ENCODE results near the gene FAM50B. TPM values are rescaled to one million over a fixed set of nuclear protein-coding genes. Genes with fewer than 3 reads are reported as not detected.

FAM50B gene
- total RNA-seq, 4 donors from 2014 or later = 1.8 to 25.4 (median 12.2) TPM

- no peak overlapping the region for H3K27ac ChIP-seq
- H3K9me3 ChIP-seq = no peaks in the 10 kb centered on the region
- no peaks in the 10 kb centered on the region for H3K27me3 ChIP-seq
- DNase-seq = peak in 1 of 2 donors; percentile 1
- intact Hi-C loops (cut with DNase I; ENCODE audit: low total_unique reads) = no loop called here
- H3K4me3 ChIP-seq = no peak overlapping the region
- no peaks in the 10 kb centered on the region for H3K36me3 ChIP-seq
- no peaks in the 10 kb centered on the region for H3K4me1 ChIP-seq
- TF ChIP-seq POLR2A (IDR thresholded peaks at IDR 0.05) = no peak
- TF ChIP-seq, protein P1, sequence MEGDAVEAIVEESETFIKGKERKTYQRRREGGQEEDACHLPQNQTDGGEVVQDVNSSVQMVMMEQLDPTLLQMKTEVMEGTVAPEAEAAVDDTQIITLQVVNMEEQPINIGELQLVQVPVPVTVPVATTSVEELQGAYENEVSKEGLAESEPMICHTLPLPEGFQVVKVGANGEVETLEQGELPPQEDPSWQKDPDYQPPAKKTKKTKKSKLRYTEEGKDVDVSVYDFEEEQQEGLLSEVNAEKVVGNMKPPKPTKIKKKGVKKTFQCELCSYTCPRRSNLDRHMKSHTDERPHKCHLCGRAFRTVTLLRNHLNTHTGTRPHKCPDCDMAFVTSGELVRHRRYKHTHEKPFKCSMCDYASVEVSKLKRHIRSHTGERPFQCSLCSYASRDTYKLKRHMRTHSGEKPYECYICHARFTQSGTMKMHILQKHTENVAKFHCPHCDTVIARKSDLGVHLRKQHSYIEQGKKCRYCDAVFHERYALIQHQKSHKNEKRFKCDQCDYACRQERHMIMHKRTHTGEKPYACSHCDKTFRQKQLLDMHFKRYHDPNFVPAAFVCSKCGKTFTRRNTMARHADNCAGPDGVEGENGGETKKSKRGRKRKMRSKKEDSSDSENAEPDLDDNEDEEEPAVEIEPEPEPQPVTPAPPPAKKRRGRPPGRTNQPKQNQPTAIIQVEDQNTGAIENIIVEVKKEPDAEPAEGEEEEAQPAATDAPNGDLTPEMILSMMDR (IDR thresholded peaks at IDR 0.05) = no peak
Observed at GRCh38 chr6:3899061-3899460, 49.9 kb downstream of the FAM50B start.

- Histone ChIP-seq H3K9me3 (no peaks in the 10 kb centered on the region), H3K27me3 (no peaks in the 10 kb centered on the region), H3K27ac (no peak overlapping the region), H3K4me1 (no peaks in the 10 kb centered on the region), H3K4me3 (no peak overlapping the region), H3K36me3 (no peaks in the 10 kb centered on the region)
- DNase-seq = peak in 1 of 2 donors; percentile 6
- TF ChIP-seq, protein P1 (IDR thresholded peaks at IDR 0.05) = no peak
- no peak for TF ChIP-seq POLR2A (IDR thresholded peaks at IDR 0.05)
- intact Hi-C loops (cut with DNase I; ENCODE audit: low total_unique reads) = no loop called here
Observed at GRCh38 chr6:3899970-3900439, 50.8 kb downstream of the FAM50B start.

Other genes with a start within 250 kb of the FAM50B start
- gene PXDC1, start 97.7 kb upstream of the FAM50B start, total RNA-seq = 10 to 100 TPM; 15.6 to 42.4 (median 31.0) TPM
- not detected for gene FAM217A, start 229.8 kb downstream of the FAM50B start, total RNA-seq

All from uterus (tissue), 4 donors.